GM03348 (cell line): ENCODE measurements around the gene TTYH2.
"Not testable (repeated sequence)": the region's sequence is repeated elsewhere in the genome, so short reads cannot be mapped to it uniquely, and the experiment has no call there.

Experiments used
- DNase-seq: peaks from one replicate; pipeline ENCODE4 v3.0.0; 2012; ENCODE audit warnings: low spot score

The TTYH2 gene

GRCh38 chr17:74212913-74213791 is at the start of gene TTYH2:
Gene TTYH2, plus strand, starts transcription at chr17:74213571. Its CDS starts 17 bp downstream, at chr17:74213588.
- peak; percentile 96 for DNase-seq

GRCh38 chr17:74163836-74164235 is 49.5 kb upstream of the TTYH2 start:
- no peak for DNase-seq

GRCh38 chr17:74164446-74165045 is 48.8 kb upstream of the TTYH2 start:
- no peak for DNase-seq

- no peak for DNase-seq
These were observed 47.5 kb upstream of the TTYH2 start for GRCh38 chr17:74165797-74166365.

DNA sequence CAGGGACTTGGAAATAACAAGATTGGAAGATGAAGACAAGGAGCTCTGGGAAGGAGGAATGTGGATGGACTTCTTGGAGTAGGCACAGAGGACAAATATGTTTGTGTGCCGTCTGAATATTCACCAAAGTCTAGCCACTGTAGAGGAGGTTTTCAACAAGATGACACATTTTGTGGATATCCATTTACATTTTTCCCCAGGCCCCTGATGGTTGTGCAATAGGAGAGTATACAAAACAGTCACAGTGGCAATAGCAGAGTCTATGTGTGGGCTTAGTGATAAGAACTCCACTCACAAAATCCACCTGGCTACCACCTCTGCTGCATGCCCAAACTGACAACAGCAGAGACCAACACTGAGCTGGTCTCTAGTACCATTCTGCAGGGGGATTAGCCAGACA is 42.4 kb upstream of the TTYH2 start:
- DNase-seq: no peak

DNA sequence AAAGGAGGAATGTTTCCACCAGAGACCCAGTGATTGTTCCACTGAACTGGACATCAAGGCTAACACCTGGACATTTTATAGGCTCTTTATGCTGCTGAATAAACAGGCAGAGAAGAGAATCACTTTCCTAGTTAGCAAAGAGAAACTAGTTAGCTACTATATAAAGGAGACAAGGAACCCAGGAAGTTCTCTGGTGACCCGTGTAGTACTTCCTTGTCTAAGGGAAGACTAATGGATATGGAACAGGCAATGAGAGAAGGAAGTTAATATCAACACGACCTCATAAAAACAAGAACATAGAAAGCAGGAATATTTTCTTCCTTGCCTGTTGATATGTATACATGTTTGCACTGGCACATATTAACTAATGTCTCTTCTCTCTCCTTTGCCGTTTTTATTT is 40.7 kb upstream of the TTYH2 start:
- DNase-seq: no peak

DNA sequence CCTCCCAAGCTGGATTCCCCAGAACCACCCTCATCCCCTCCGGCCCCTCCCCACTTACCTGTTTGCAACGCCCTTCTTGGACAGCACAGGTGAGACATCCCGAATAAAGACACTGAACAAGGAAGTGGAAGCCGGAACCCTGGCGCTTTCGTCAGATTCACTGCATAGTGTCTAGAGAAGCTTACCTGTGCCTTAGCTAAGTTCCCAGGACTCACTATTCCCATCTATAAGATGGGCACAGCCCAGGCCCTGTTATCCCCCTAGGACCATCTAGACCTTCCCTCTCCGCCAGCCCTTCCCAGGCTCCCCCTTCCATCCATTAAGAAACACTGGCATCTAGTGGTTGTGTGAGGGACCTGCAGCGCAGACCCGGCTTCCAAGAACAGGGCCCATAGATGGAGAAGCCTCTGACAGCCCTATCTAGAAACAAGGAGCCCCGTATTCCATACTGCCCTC is 36.8 kb upstream of the TTYH2 start:
- DNase-seq: peak; percentile 85

- DNase-seq: no peak
These were observed 36.3 kb upstream of the TTYH2 start for GRCh38 chr17:74177018-74177450.

DNA sequence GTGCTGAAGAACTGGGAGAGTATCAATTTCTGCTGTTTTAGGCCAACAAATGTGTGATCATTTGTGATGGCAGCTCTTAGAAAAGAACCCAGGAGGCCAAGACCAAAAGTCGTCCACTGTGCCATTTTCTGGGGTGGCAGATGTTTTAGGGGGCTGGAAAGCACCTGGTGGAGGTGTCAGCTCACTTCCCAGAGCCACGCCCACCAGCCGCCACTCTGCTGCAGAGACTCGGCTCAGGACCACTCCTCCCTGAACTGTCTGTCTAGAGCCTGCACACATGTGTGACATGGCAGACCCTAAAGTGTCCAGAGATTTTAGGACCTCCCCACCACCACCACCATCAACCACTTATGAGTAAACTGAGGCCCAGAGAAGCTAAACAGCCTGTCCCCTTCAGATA is 33.8 kb upstream of the TTYH2 start:
- DNase-seq: no peak

DNA sequence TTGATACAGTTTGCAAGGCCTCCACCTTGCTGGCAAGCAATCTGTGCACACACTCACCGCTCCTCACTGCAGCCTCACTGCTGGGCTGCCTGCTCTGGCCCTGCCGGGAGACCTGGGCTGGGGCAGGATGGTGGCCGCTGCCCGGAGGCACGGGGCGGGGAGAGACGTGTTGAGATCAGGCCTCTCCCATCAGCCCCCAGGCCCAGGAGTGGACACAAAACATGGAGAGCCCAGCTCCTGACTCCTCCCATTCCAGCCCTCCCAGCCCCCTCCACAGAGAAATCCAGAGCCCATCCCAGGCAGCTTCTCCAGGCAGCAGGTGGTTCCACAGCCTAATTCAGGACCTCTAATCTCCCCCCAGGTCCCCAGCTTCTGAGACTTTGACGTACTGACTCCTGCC is 33.0 kb upstream of the TTYH2 start:
- no peak for DNase-seq

DNA sequence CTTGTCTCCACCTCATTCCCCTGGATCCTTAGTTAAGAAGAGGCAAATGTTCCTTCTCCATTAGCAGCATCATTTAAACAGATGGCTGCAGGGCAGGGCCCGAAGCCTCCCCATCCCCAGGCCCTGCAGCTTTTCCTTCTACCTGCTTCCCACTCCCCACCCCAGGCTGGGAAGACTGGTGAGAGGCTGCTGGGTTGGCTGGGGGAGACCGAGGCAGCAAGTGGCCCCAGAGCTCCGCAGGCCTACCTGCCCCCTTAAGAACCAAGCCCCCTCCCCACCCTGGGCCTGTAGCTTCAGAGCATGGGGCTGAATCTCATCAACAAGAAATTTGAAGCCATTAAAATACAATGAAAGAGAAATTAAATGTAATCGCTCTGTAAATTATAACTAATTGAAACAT is 32.0 kb upstream of the TTYH2 start:
- no peak for DNase-seq

DNA sequence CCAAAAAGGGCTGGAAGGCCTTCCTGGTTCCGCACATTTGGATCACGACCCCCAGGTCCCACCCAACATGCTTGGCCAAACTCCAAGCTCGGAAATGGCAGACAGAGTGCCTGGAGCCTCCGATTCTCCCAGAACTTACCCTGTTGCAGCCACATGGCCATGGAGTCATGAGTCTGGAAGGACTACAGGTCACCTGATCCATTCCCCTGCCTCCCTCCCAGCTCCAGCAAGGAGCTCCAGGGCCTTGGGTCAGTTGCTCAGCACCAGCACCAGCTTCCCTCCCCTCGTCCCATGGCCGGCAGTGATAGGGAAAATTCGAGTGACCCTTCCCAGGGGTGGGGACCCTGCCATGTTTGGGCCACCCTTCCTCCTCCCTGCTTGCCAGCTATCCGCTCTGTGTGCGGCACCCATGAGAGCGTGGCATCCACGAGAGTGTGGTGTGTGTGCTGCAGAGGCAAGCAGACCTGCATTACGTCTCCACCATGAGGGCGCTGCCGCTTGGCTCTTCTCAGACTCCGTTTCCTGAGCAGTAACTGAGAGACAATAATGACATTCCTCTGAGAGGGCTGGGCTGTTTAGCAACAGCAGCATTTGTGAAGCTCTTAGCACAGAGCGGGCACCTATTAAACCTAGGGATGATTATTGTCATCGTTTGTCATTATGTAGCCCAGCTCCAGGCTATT is 31.2 kb upstream of the TTYH2 start:
- no peak for DNase-seq

- no peak for DNase-seq
These were observed 30.0 kb upstream of the TTYH2 start for GRCh38 chr17:74183411-74183810.

- no peak for DNase-seq
These were observed 27.7 kb upstream of the TTYH2 start for GRCh38 chr17:74185571-74186185.

GRCh38 chr17:74186498-74186897 is 26.9 kb upstream of the TTYH2 start:
- no peak for DNase-seq

GRCh38 chr17:74187761-74188160 is 25.6 kb upstream of the TTYH2 start:
- no peak for DNase-seq

GRCh38 chr17:74188687-74189086 is 24.7 kb upstream of the TTYH2 start:
- DNase-seq: not testable (repeated sequence)

DNA sequence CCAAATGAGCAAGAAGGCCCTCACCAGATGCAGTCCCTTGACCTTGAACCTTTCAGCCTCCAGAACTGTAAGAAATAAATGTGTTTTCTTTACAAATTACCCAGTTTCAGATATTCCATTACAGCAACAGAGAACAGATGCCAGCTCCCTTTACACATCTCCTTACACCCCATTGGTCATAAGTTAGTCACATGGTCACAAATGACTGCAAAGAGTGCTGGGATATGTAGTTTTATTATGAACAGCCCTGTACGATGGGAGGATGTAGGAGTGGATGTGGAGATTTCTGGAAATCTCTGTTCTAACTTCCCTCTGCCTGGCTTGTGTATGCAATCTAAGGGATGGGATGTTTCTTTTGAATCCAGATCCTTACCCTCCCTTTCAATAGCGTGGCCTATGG is 23.2 kb upstream of the TTYH2 start:
- peak; percentile 48 for DNase-seq

DNA sequence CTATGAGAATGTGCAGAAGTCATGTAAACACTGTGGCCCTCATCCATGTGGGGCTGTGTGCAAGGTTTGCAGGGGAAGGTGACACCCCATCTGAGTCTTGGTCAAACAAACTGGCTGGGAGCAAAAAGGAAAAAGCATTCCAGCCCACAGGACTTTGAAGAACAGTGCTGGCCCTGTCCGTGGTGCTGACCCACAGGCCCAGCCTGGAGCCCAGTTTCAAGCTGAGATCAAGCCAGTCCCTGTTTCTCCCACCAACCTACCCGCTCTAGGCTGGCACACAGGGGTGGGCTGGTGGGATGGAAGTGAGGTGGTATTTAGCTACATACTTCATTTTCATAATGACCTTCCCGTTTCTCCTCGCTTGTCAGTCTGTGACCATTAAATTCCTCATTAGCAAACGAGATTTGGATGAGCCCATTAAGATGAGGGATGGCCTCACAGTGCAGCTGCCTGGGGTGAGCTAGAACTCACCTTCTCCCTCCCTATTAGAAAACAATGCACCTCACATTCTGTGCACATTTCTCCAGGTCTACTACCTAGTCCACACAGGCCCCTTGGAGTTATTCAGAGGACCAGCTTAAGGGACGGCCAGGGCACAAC is 22.5 kb upstream of the TTYH2 start:
- DNase-seq: peak; percentile 57

GRCh38 chr17:74192950-74193781 is 20.2 kb upstream of the TTYH2 start:
- DNase-seq: no peak

DNA sequence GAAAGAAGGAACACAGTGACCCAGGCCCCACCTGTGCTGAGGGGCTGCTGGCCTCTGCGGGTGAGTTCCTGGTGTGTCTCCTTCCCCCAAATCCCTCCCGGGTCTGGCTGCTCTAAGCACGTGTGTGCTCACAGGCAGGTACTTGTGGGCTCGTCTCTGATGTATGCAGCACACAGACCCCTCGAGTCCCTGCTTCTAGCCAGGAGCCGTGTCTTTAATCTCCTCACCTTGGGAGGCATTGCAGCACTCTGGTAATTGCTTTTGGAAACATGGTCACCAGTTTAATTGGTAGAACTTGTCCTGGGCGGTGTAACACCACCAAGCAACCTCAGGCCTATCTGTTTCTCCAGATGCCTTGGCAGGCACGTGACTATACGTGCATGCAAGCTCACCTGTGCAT is 18.7 kb upstream of the TTYH2 start:
- no peak for DNase-seq
